Measurements from ENCODE around the gene MS4A10. TPM values are rescaled to one million over a fixed set of nuclear protein-coding genes. Genes with fewer than 3 reads are reported as not detected.

Gene MS4A10
- total and polyA plus RNA-seq, 2 of the 8 experiments (the other 6 are each of a cell fraction or from before 2014, with no cell fraction given): not detected

- no peak for TF ChIP-seq CHD7 (IDR thresholded peaks at IDR 0.05; ENCODE audit: insufficient replicate concordance, low read length)
- TF ChIP-seq TAF7 (optimal IDR thresholded peaks at IDR 0.05; ENCODE audit: borderline replicate concordance, low read depth, low read length): no peak
- TF ChIP-seq CBX5 (IDR thresholded peaks at IDR 0.05; ENCODE audit: low read depth, low read length): no peak
- no peak for TF ChIP-seq RXRA (IDR thresholded peaks at IDR 0.05; ENCODE audit: insufficient read depth, low read depth, low read length)
- TF ChIP-seq CTBP2 (IDR thresholded peaks at IDR 0.05; ENCODE audit: borderline replicate concordance, insufficient read depth, insufficient read length, low read length): no peak
- no peak for TF ChIP-seq TCF12 (IDR thresholded peaks at IDR 0.05; ENCODE audit: low read depth, low read length)
- TF ChIP-seq, protein P1, sequence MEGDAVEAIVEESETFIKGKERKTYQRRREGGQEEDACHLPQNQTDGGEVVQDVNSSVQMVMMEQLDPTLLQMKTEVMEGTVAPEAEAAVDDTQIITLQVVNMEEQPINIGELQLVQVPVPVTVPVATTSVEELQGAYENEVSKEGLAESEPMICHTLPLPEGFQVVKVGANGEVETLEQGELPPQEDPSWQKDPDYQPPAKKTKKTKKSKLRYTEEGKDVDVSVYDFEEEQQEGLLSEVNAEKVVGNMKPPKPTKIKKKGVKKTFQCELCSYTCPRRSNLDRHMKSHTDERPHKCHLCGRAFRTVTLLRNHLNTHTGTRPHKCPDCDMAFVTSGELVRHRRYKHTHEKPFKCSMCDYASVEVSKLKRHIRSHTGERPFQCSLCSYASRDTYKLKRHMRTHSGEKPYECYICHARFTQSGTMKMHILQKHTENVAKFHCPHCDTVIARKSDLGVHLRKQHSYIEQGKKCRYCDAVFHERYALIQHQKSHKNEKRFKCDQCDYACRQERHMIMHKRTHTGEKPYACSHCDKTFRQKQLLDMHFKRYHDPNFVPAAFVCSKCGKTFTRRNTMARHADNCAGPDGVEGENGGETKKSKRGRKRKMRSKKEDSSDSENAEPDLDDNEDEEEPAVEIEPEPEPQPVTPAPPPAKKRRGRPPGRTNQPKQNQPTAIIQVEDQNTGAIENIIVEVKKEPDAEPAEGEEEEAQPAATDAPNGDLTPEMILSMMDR (IDR thresholded peaks at IDR 0.05; ENCODE audit: control extremely low read depth in 1 of 3, insufficient read depth in 1 of 3, low read depth in 1 of 3, low read length in 3 of 3): no peak
- TF ChIP-seq ZNF274 (IDR thresholded peaks at IDR 0.05; ENCODE audit: borderline replicate concordance, extremely low read depth, low read length): no peak
- no peak for TF ChIP-seq CEBPB (IDR thresholded peaks at IDR 0.05; ENCODE audit: low read depth, low read length)
Measured at GRCh38 chr11:60753309-60753708, 31.8 kb upstream of the MS4A10 start (continued).

All from H1 (cell line).